ENCODE measurements around the gene CAPN13.

DNA sequence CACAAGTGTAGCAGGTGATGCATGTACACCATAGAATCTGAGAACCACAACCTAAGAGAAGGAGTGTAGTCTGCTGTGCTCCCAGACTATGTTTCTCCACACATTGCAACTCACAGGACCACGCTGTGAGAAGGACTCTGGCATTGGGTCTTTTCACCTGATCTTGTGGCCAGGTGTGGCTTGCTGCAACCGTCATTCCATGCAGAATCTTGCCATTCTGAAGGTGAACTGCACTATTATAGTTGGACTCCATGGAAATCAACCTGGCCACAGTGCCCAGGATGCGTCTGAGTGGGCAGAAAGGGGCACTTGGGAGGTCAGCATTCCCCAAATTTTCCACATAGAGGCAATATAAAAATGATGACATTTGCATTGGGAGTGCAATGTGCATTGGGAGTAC, 122.2 kb downstream of the CAPN13 start:
- TF ChIP-seq, protein P1, sequence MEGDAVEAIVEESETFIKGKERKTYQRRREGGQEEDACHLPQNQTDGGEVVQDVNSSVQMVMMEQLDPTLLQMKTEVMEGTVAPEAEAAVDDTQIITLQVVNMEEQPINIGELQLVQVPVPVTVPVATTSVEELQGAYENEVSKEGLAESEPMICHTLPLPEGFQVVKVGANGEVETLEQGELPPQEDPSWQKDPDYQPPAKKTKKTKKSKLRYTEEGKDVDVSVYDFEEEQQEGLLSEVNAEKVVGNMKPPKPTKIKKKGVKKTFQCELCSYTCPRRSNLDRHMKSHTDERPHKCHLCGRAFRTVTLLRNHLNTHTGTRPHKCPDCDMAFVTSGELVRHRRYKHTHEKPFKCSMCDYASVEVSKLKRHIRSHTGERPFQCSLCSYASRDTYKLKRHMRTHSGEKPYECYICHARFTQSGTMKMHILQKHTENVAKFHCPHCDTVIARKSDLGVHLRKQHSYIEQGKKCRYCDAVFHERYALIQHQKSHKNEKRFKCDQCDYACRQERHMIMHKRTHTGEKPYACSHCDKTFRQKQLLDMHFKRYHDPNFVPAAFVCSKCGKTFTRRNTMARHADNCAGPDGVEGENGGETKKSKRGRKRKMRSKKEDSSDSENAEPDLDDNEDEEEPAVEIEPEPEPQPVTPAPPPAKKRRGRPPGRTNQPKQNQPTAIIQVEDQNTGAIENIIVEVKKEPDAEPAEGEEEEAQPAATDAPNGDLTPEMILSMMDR (IDR thresholded peaks at IDR 0.05; ENCODE audit: insufficient read depth, low read depth, low read length), result no peak
- TF ChIP-seq EZH2 (IDR thresholded peaks at IDR 0.05; ENCODE audit: insufficient read depth, low read length), result no peak
